K562 treated with DMSO at 1 percent for 48 hours (cell line): ENCODE data around the gene ATP11A. TPM values are rescaled to one million over a fixed set of nuclear protein-coding genes. Genes with fewer than 3 reads are reported as not detected.

ENCODE experiments used
- total RNA-seq: library from RNA; unstranded; fragments of 300-600 nt; gene quantifications from 2 replicates; pipeline ENCODE4 v1.2.3, GENCODE V29; 2022; ENCODE audit warnings: low replicate concordance; ENCODE audit errors: extremely low read depth

Gene ATP11A
- not detected in 2 replicates for total RNA-seq

GRCh38 chr13:112689303-112690245 is at the start of gene ATP11A:
Gene ATP11A (plus strand): TSS chr13:112690038. CDS start chr13:112690417, 379 bp downstream.

Other genes starting within 250 kb of the ATP11A start
- not detected in 2 replicates for gene TUBGCP3, start 101.9 kb upstream of the ATP11A start, total RNA-seq